Measurements from ENCODE around the gene FAM53B.
A peak's percentile ranks its signal among the peaks of the same experiment; 100 is the strongest.

FAM53B gene

GRCh38 chr10:124676416-124677062 lies 67.6 kb downstream of the FAM53B start:
- DNase-seq: no peak

- DNase-seq: no peak
Measured at GRCh38 chr10:124675824-124676223, 68.4 kb downstream of the FAM53B start.

GRCh38 chr10:124675261-124675660 lies 68.9 kb downstream of the FAM53B start:
- no peak for DNase-seq

- no peak for DNase-seq
Measured at GRCh38 chr10:124674768-124675222, 69.4 kb downstream of the FAM53B start.

GRCh38 chr10:124672181-124672638 lies 72.0 kb downstream of the FAM53B start:
- no peak for DNase-seq

- DNase-seq: peak; percentile 32
Measured at GRCh38 chr10:124671486-124672075, 72.6 kb downstream of the FAM53B start.

GRCh38 chr10:124670849-124671248 lies 73.3 kb downstream of the FAM53B start:
- DNase-seq: peak; percentile 42

- DNase-seq: no peak
Measured at GRCh38 chr10:124669824-124670654, 74.1 kb downstream of the FAM53B start.

GRCh38 chr10:124669141-124669823 lies 74.9 kb downstream of the FAM53B start:
- DNase-seq: no peak

- DNase-seq: no peak
Measured at GRCh38 chr10:124668517-124669051, 75.6 kb downstream of the FAM53B start.

GRCh38 chr10:124667425-124668345 lies 76.5 kb downstream of the FAM53B start:
- no peak for DNase-seq

GRCh38 chr10:124666494-124666893 lies 77.7 kb downstream of the FAM53B start:
- no peak for DNase-seq

GRCh38 chr10:124665980-124666379 lies 78.2 kb downstream of the FAM53B start:
- DNase-seq: no peak

GRCh38 chr10:124665558-124665957 lies 78.6 kb downstream of the FAM53B start:
- DNase-seq: no peak

- DNase-seq: no peak
Measured at GRCh38 chr10:124665091-124665490, 79.1 kb downstream of the FAM53B start.

- DNase-seq: no peak
Measured at GRCh38 chr10:124663766-124664360, 80.3 kb downstream of the FAM53B start.

GRCh38 chr10:124663228-124663627 lies 81.0 kb downstream of the FAM53B start:
- DNase-seq: no peak

- no peak for DNase-seq
Measured at GRCh38 chr10:124661660-124662180, 82.5 kb downstream of the FAM53B start.

GRCh38 chr10:124660404-124661125 lies 83.6 kb downstream of the FAM53B start:
- DNase-seq: no peak

GRCh38 chr10:124659380-124659779 lies 84.8 kb downstream of the FAM53B start:
- DNase-seq: no peak

All from CD4-positive, alpha-beta T cell treated with Interferon gamma for 1 hour (primary cell).